Measurements from ENCODE around the gene CFAP46.
"Not testable (repeated sequence)": the region's sequence is repeated elsewhere in the genome, so short reads cannot be mapped to it uniquely, and the experiment has no call there.

The CFAP46 gene

GRCh38 chr10:132803416-132804210, 138.8 kb downstream of the CFAP46 start:
- DNase-seq, result no peak

- DNase-seq, result no peak
Observed at GRCh38 chr10:132802694-132803320, 139.6 kb downstream of the CFAP46 start.

DNA sequence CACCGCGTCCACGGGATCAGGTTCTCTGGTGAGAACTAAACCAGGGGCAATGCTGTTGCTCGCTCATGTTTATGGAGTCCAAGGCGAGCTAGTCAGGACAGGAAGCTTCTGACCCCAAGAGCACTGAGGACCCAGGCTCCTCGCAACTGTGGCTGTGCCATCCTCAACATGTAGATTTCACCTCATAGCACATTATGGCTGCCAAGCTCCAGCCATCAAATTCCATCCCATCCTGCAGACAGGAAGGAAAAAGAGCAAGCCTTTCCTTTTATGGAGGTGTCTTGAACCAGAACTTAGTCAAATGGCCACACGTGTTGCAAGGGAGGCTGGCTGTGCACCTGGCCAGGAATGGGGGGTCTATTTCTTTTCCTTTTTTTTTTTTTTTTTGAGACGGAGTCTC, 140.3 kb downstream of the CFAP46 start:
- DNase-seq, result no peak

GRCh38 chr10:132799865-132800264, 142.5 kb downstream of the CFAP46 start:
- DNase-seq, result no peak

GRCh38 chr10:132798876-132799275, 143.5 kb downstream of the CFAP46 start:
- no peak for DNase-seq

GRCh38 chr10:132798403-132798802, 144.0 kb downstream of the CFAP46 start:
- DNase-seq, result no peak

GRCh38 chr10:132797986-132798385, 144.4 kb downstream of the CFAP46 start:
- not testable (repeated sequence) for DNase-seq

DNA sequence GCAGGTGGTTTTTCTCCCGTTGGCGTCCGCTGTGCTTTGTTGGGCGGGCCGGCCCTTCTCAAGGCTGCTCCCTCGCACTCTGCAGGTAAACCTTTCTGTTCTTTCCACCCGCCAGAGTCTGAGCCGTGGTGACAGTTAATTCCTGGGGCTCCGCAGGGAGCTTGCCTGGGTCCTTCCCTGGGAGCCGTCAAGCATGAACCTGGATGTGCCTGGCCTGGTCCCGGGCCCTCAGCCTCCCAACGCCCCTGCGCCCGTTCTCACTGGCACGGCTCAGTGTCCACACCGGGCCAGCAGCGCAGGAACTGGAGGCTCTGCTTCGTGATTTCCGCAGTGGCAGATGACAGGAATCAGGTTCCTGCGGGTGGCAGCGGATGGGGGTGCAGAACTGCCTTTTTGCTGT, 145.5 kb downstream of the CFAP46 start:
- no peak for DNase-seq

GRCh38 chr10:132793871-132794849, 148.2 kb downstream of the CFAP46 start:
- DNase-seq, result no peak

DNA sequence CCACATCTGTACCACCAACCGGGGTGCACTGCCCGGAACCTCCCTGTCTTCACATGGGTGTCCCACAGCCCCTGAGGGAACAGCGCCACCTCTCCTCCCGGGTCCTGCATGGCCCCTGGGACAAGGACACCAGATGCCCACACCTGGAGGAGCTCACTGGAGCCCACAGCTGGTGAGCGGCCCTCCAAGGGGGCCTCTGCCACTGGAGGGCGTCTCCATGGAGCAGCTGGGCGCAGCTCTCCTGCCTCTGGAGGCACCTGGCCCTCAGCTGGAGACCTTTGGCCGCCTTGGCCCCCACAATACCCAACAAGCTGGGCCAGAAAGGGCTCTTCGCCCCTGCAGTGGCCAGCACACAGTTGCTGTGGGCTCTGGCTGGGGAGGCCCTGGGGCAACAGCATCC, 149.2 kb downstream of the CFAP46 start:
- DNase-seq, result no peak

GRCh38 chr10:132792796-132793195, 149.6 kb downstream of the CFAP46 start:
- no peak for DNase-seq

- DNase-seq, result not testable (repeated sequence)
Observed at GRCh38 chr10:132792099-132792498, 150.3 kb downstream of the CFAP46 start.

DNA sequence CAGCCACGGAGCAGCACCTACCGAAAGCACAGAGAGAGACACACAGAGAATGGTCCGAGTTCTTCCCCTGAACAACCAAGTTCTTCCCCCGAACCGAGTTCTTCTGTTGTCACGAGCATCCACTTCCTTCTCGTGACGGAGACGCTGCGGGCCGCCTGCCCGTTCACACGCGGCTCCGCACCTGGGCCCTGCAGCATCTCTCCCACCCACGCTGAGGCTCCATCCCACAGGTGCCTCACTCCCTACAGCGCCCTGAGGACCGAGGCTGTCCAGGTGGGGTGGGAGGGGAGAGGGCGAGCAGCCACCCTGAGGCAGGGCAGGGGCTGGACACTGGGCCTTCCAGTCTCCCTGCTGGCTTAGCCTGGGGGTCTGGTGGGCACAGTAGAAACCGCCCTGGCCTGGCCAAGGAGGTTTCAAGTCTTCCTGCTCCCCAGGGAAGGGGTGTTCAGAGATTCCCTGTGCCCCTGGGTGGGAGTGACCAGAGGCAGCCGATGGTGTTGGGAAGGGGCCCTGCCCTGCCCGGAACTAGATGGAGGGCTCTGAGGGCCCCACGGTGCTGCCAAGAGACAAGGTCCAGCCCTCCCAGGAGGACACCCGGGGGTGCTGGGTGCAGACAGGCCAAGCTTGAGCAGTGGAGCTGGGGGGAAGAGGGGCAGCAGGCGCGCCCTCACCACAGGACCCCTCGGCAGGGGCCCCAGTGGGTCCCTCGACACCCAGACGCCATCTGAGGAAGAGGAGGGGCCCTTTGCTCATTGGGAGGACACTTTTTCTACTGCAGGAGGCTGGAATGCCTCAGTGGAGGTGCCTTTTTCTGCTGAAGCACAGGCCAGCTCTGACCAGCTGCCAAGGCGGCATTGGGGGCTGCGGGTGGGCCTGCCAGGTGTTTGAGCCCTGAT, 151.2 kb downstream of the CFAP46 start:
- DNase-seq, result no peak

- no peak for DNase-seq
Observed at GRCh38 chr10:132790470-132790869, 151.9 kb downstream of the CFAP46 start.

DNA sequence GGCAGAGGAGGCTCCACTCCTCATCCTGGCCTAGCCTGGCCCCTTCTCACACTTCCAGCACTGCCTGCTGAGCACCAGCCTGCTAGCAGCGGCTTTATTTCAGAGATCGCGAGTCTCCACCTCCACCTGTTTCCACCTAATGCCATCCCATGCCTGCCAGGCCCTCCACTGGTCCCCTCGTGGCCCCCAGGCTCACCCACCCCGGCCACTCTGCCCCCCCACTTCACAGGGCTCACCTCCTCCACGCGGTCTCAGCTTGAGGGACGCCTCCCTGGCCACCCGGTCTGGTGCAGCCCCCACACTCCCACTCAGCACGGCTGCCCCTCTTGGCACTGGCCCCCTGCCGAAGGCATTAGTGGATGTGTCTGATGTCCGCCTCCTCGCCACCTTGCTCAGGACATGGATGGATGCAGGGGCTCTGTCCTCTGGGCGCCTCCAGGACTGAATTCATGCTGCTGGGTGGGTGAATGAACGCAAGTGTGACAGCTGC, 152.7 kb downstream of the CFAP46 start:
- DNase-seq, result no peak

DNA sequence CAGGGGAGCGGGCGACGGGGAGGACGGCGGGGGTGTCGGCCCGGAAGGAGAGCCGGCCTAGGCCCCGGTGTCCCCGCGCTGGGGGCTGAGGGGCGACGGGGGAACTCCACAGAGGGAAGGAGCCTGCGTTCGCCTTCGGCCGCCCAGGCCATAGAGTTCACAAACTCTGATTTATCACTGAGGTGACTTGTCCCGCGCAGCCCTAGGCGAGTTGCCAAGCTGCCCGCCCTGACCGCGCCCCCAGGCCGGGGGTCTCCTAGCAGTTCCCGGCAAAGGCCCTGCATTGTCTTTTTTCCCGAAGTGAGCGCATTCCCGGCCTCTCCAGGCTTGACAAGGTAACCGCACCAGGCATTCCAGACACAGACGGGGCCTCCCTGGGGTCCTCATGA, 153.5 kb downstream of the CFAP46 start:
- no peak for DNase-seq

GRCh38 chr10:132788180-132788830, 154.1 kb downstream of the CFAP46 start:
- no peak for DNase-seq

- DNase-seq, result no peak
Observed at GRCh38 chr10:132787495-132788179, 154.7 kb downstream of the CFAP46 start.

DNA sequence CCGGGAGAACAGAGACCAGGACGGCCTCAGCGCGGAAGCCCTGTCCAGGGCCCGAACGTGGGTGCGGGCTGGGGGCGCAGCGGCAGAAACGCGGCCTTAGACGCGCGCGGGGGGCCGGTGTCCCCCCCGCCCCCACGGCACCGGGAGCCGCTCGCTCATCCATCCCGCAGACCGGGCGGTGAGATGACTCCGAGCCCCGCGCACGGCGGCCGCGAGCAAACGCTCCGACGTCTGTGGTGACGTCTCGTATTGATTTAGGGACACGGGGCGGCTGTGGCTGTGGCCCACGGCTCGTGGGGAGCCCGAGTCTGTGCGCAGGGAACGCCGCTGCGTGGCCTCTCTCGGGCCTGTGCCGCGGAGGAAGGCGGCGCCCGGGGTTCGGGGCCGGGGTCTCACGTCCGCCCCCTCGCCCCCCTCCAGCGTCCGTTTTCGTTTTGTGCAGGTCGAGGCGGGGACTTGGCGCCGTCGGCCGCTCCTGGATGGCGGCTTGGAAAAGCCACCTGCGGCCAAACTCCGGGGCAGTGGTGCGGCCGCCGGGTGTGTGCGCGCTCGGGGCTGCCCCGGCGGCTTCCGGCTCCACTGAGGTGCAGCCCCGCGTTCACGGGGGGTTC, 155.4 kb downstream of the CFAP46 start:
- no peak for DNase-seq

DNA sequence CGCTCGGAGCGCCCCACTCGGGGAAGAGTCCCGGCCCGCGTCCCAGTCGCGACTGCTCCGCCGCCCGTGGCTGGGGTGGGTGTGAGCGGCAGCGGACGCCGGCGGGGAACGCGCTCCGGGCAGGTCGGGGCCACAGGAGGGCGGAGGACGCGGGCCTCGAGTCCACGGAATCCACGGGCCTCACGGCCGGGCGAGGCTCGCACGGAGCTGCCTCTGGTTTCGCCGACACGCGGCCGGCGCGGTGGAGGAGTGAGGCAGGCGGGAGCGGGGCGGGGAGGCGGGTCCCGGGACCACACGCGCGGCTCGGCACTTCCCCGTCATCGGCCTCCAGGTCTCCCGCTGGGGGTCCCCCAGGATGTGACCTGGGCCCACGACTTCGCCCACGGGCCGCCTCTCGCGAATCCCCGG, 155.9 kb downstream of the CFAP46 start:
- no peak for DNase-seq

Measured in NCI-H774 (cell line).